Ishikawa (cell line): ENCODE data around the gene PINLYP.

Experiments used
- EP300 ChIP-seq: IDR thresholded peaks from 2 replicates; pipeline ENCODE4 v1.6.1; 2012; ENCODE audit warnings: borderline replicate concordance
- MAX ChIP-seq: IDR thresholded peaks from 2 replicates; pipeline ENCODE4 v1.6.1; 2012
- NFIC ChIP-seq: IDR thresholded peaks from 2 replicates; pipeline ENCODE4 v1.6.1; 2012
- RAD21 ChIP-seq: IDR thresholded peaks from 2 replicates; pipeline ENCODE4 v1.6.1; 2012; ENCODE audit warnings: low read depth
- TAF1 ChIP-seq: IDR thresholded peaks from 2 replicates; pipeline ENCODE4 v1.6.1; 2012; ENCODE audit warnings: low read depth, mild to moderate bottlenecking
- TCF12 ChIP-seq: IDR thresholded peaks from 2 replicates; pipeline ENCODE4 v1.6.1; 2012; ENCODE audit warnings: low read depth
- TEAD4 ChIP-seq: IDR thresholded peaks from 2 replicates; pipeline ENCODE4 v1.6.1; 2012
- YY1 ChIP-seq: IDR thresholded peaks from 2 replicates; pipeline ENCODE4 v1.6.1; 2012; ENCODE audit warnings: low read depth
- ZBTB7A ChIP-seq: IDR thresholded peaks from 2 replicates; pipeline ENCODE4 v1.6.1; 2012; ENCODE audit warnings: low read depth
- TF ChIP-seq, protein P1 (sequence below): IDR thresholded peaks from 2 replicates; pipeline ENCODE4 v1.6.1; 2012; ENCODE audit warnings: low read depth, mild to moderate bottlenecking
- TF ChIP-seq, protein P2 (sequence below): IDR thresholded peaks from 2 replicates; pipeline ENCODE4 v1.6.1; 2012

- TF ChIP-seq RAD21, result no peak
- TF ChIP-seq, protein P1, sequence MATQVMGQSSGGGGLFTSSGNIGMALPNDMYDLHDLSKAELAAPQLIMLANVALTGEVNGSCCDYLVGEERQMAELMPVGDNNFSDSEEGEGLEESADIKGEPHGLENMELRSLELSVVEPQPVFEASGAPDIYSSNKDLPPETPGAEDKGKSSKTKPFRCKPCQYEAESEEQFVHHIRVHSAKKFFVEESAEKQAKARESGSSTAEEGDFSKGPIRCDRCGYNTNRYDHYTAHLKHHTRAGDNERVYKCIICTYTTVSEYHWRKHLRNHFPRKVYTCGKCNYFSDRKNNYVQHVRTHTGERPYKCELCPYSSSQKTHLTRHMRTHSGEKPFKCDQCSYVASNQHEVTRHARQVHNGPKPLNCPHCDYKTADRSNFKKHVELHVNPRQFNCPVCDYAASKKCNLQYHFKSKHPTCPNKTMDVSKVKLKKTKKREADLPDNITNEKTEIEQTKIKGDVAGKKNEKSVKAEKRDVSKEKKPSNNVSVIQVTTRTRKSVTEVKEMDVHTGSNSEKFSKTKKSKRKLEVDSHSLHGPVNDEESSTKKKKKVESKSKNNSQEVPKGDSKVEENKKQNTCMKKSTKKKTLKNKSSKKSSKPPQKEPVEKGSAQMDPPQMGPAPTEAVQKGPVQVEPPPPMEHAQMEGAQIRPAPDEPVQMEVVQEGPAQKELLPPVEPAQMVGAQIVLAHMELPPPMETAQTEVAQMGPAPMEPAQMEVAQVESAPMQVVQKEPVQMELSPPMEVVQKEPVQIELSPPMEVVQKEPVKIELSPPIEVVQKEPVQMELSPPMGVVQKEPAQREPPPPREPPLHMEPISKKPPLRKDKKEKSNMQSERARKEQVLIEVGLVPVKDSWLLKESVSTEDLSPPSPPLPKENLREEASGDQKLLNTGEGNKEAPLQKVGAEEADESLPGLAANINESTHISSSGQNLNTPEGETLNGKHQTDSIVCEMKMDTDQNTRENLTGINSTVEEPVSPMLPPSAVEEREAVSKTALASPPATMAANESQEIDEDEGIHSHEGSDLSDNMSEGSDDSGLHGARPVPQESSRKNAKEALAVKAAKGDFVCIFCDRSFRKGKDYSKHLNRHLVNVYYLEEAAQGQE, result no peak
- TF ChIP-seq, protein P2, sequence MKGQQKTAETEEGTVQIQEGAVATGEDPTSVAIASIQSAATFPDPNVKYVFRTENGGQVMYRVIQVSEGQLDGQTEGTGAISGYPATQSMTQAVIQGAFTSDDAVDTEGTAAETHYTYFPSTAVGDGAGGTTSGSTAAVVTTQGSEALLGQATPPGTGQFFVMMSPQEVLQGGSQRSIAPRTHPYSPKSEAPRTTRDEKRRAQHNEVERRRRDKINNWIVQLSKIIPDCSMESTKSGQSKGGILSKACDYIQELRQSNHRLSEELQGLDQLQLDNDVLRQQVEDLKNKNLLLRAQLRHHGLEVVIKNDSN, result no peak
- no peak for TF ChIP-seq TAF1
- no peak for TF ChIP-seq TEAD4
- TF ChIP-seq TCF12, result no peak
- TF ChIP-seq ZBTB7A, result no peak
- TF ChIP-seq NFIC, result no peak
- TF ChIP-seq MAX, result no peak
- no peak for TF ChIP-seq EP300
- no peak for TF ChIP-seq YY1
Measured at GRCh38 chr19:43581467-43581866, 5.9 kb downstream of the PINLYP start.
